ENCODE data around the gene CYB5D1. TPM values are rescaled to one million over a fixed set of nuclear protein-coding genes. Genes with fewer than 3 reads are reported as not detected.
A peak's percentile ranks its signal among the peaks of the same experiment; 100 is the strongest.

CYB5D1 gene
- total and polyA plus RNA-seq, 7 donors = 4.2 to 14.4 (median 8.6) TPM

- WGBS, 2 donors = 15 to 56% methylated on average over 3 of the region's 3 CpGs
- intact Hi-C loops (cut with DNase I) = loop anchor here (2.0 kb wide), 1 partner anchor 15 kb away; no protein-coding TSS in a partner anchor
- DNase-seq = no peak
These were observed 22.5 kb downstream of the CYB5D1 start for GRCh38 chr17:7880076-7880868.

DNA sequence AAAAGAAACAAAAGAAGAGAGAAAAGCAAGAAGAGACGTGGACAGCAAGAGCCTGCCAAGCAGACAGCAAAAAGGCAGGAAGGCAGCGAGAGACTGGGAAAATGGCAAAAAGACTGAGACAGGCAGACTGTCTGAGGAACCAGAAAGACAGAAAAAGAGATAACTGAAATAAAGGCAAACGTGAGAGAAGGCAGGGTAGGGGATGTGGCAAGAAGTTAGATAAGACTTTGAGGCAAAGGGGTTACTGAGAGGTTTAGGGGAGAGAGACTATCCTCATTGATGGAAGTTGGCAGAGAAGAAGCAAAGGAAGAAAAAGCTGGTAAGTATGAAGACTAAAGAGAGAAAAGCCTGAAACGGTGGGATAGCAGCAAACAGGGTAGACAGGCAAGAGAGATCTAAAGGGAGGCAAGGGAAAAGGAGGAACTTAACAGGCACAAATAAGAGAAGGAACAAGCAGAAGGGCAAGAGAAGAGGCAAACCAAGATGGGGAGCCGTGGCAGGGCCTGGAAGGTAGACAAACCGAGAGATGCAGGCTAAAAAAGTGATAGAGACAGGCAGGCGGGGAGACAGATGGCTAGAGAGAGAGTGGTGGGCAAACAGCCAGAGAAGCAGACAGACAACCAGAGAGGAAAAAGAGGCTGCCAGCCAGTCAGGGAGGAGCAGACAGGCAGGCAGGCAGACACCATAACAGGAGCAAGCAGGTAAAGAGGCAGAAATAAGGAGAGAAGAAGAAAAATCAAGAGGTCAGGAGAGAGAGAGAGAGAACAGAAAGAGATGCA is 23.7 kb downstream of the CYB5D1 start:
- H3K27me3 ChIP-seq = no peaks in the 10 kb centered on the region
- no peak for DNase-seq
- intact Hi-C loops (cut with DNase I) = loop anchor here (2.0 kb wide), 1 partner anchor 17 kb away; no protein-coding TSS in a partner anchor
- 45 to 50% methylated on average over 7 of the region's 7 CpGs for WGBS, 2 donors
- H3K4me1 ChIP-seq = peaks cover 0 to 40% (median 39%) of the 10 kb centered on the region in 4 donors
- H3K9me3 ChIP-seq = no peaks in the 10 kb centered on the region
- H3K4me3 ChIP-seq = no peak overlapping the region
- H3K36me3 ChIP-seq = peaks cover 0 to 11% (median 0%) of the 10 kb centered on the region in 4 donors
- TF ChIP-seq CTCF (IDR thresholded peaks at IDR 0.05) (no peak), POLR2A (IDR thresholded peaks at IDR 0.05) (no peak), EP300 (IDR thresholded peaks at IDR 0.05) (no peak), POLR2AphosphoS5 (IDR thresholded peaks at IDR 0.05) (no peak)
- peak overlapping the region in 3 of 4 donors; percentile 22 to 93 (median 49) for H3K27ac ChIP-seq

More at GRCh38 chr17:7880076-7880868, 22.5 kb downstream of the CYB5D1 start:
- no peak for TF ChIP-seq POLR2A (IDR thresholded peaks at IDR 0.05)
- TF ChIP-seq CTCF (IDR thresholded peaks at IDR 0.05) = no peak
- TF ChIP-seq EP300 (IDR thresholded peaks at IDR 0.05) = no peak
- no peak for TF ChIP-seq POLR2AphosphoS5 (IDR thresholded peaks at IDR 0.05)
- Histone ChIP-seq H3K36me3 (peaks cover 0 to 15% (median 0%) of the 10 kb centered on the region in 4 donors), H3K4me3 (no peak overlapping the region), H3K4me1 (peaks cover 0 to 31% (median 30%) of the 10 kb centered on the region in 4 donors), H3K27ac (no peak overlapping the region), H3K27me3 (no peaks in the 10 kb centered on the region), H3K9me3 (no peaks in the 10 kb centered on the region)

- H3K36me3 ChIP-seq = peaks cover 0 to 11% (median 0%) of the 10 kb centered on the region in 4 donors
- peak overlapping the region in 3 of 4 donors; percentile 49 to 96 (median 93) for H3K27ac ChIP-seq
- H3K4me3 ChIP-seq = no peak overlapping the region
- TF ChIP-seq EP300 (IDR thresholded peaks at IDR 0.05) (no peak), POLR2A (IDR thresholded peaks at IDR 0.05) (no peak), CTCF (IDR thresholded peaks at IDR 0.05) (no peak), POLR2AphosphoS5 (IDR thresholded peaks at IDR 0.05) (no peak)
- DNase-seq = no peak
- intact Hi-C loops (cut with DNase I) = no loop called here
- no peaks in the 10 kb centered on the region for H3K27me3 ChIP-seq
- H3K4me1 ChIP-seq = peaks cover 0 to 46% (median 45%) of the 10 kb centered on the region in 4 donors
- no peaks in the 10 kb centered on the region for H3K9me3 ChIP-seq
- 57 to 72% methylated on average over 7 of the region's 7 CpGs for WGBS, 2 donors
These were observed 24.3 kb downstream of the CYB5D1 start for GRCh38 chr17:7882068-7882467.

DNA sequence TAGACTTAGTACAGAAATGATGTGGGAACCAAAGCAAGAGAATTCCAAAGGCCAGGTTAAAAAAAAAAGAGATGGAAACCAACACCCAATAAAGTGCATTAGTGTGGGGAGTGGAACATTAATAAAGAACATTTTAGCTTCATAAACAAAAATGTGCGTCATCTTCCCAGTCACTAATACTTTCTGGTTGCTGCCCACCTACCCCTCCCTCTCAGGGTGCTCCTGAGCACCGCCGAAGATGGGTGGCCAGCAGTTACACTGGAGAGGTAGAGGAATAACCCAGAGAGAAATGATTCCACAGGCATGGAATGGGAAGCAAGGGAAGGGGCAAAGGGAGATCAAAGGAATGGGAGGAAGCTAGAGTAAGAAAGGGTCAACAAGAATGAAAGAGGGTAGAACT is 24.8 kb downstream of the CYB5D1 start:
- H3K4me1 ChIP-seq = peaks cover 0 to 50% (median 47%) of the 10 kb centered on the region in 4 donors

More for the DNA sequence above, 24.8 kb downstream of the CYB5D1 start:
- WGBS, 2 donors = 83 to 90% methylated on average over 3 of the region's 3 CpGs
- Histone ChIP-seq H3K4me3 (no peak overlapping the region), H3K27ac (peak overlapping the region in 3 of 4 donors; percentile 93 to 98 (median 96)), H3K27me3 (no peaks in the 10 kb centered on the region), H3K36me3 (peaks cover 0 to 11% (median 0%) of the 10 kb centered on the region in 4 donors), H3K9me3 (no peaks in the 10 kb centered on the region)
- intact Hi-C loops (cut with DNase I) = no loop called here
- TF ChIP-seq CTCF (IDR thresholded peaks at IDR 0.05) (no peak), POLR2AphosphoS5 (IDR thresholded peaks at IDR 0.05) (peak in 1 of 4 donors; percentile 28)
- no peak for DNase-seq

Measured in sigmoid colon (tissue), 7 donors.